HG03354 (cell line): ENCODE data around the gene EI24.
A peak's percentile ranks its signal among the peaks of the same experiment; 100 is the strongest.
"Not testable (repeated sequence)": the region's sequence is repeated elsewhere in the genome, so short reads cannot be mapped to it uniquely, and the experiment has no call there.

Experiments
- ATAC-seq: cut with Tn5 transposase; IDR thresholded peaks from one replicate; pipeline ENCODE4 v1.9.1; 2021; ENCODE audit warnings: mild to moderate bottlenecking; ENCODE audit not compliant: unreplicated experiment, poor library complexity, severe bottlenecking

Gene EI24

DNA sequence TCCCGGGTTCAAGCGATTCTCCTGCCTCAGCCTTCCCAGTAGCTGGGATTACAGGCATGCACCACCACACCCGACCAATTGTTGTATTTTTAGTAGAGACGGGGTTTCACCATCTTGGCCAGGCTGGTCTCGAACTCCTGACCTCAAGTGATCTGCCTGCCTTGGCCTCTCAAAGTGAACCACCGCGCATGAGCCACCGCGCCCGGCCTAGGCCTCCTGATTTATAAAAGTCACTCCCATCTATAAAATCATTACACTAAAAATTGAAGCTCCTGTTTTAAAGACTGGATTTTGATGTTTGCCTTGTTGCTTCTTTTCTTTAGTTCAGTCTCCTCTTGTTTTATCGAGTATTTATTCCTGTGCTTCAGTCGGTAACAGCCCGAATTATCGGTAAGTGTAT is 7.9 kb downstream of the EI24 start:
- ATAC-seq: not testable (repeated sequence)

DNA sequence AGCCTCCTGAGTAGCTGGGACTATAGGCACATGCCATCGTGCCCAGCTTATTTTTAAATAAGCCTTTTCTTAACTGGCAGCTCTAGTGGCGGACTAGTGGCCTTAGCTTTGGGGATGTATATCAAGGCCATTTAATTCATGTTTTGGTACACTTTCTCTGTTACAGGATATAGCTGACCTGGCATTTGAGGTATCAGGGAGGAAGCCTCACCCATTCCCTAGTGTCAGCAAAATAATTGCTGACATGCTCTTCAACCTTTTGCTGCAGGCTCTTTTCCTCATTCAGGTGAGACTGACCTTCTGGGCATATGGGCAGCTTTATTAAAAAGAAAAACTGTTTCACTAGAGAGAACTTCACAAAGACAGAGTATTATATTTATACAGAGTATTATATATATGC is 9.5 kb downstream of the EI24 start:
- no peak for ATAC-seq

DNA sequence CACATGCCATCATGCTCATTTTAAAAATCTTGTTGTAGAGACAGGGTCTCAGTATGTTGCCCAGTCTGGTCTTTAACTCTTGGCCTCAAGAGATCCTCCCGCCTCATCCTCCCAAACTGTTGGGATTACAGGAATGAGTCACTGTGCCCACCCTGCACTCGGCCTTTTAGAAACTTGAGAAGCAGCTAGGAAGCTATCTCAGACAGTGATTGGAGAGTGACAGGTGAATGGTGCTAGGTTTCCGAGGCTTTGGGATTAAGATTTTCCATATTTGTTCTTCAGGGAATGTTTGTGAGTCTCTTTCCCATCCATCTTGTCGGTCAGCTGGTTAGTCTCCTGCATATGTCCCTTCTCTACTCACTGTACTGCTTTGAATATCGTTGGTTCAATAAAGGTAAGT is 10.5 kb downstream of the EI24 start:
- ATAC-seq: no peak

DNA sequence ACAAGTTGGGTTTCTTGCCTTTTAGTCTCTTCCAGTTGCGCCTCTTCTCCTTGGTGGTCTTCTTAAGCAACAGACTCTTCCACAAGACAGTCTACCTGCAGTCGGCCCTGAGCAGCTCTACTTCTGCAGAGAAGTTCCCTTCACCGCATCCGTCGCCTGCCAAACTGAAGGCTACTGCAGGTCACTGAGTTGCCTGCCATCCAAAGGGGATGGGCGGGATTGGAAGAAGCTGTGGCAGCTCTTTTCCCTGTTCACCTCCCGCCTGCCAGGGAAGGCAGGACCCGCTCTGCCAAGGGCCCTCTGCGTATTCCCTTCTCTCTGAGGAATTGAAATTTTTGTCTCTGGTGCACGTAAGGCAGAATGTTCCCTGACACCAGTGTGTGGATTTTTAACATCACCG is 14.2 kb downstream of the EI24 start:
- no peak for ATAC-seq

DNA sequence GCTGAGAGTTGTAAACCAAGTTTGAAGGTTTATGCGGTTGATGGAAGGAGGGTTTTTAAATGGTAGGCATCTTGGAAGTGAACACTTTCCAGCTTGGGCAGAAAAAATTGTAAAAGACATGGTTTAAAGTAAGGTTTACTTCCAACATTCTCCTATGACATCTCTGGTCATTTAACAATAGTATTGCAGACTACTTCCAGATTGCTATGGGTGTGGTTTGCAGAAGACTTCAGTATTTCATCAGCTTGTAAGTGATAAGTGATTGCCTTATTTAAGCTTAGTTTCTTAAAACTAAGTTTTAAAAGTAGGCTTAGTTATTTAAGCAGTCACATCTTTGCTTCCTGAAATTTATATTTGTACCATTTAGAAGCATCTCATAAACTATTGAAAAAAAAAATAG is 16.2 kb downstream of the EI24 start:
- no peak for ATAC-seq

DNA sequence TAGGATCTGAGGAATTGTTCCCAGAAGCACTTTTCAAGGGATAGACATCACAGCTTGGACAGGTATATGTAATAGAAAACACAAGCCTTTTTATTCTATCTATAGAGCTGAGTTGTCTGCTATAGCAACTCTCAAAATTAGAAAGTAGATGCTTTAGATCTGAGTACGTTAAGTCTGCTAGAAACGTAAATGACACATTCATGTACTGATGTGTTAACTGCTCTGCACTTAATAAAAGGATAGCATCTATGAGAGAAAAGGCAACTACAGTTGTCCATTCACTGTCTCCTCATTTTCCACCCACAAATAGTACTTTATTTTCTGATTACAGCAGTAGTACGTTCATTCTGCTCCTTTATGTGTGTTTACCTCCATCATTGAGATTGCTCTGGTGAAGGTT is 17.3 kb downstream of the EI24 start:
- no peak for ATAC-seq

DNA sequence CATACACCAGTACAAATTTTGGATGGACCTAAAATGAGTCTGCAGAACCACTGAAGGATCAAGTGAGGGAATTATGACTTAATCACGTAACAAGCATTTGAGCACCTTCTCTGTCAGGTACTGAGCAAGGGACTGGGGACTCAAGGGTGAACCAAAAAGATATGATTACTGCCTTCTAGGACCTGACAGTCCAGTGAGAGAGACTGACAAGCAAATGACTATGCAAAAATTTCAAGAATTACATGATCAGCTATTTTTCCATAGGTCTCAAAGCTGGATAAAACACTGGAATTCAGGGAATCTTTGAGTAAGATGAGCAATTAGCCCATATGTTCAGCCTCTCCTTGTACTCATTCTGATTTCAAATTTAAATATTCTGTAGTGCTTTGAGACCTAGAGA is 18.2 kb downstream of the EI24 start:
- no peak for ATAC-seq

DNA sequence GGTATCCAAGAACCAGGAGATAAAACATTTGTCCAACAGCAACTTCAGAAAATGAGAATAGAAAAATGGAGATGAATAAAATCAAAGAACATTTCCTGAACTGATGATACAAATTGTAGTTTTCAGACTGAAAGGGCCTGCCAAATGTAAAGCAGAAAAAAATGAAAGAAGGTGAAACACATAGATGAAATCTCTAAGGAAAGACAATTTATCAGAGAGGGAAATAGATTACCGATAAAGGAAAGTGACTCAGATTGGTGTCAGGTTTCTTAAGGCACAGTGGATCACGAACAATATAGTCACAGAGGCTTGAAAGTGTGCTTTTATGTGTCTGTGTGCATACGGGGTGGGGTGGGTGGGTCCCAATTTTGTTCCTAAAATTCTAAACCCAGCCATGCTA is 19.2 kb downstream of the EI24 start:
- ATAC-seq: no peak

DNA sequence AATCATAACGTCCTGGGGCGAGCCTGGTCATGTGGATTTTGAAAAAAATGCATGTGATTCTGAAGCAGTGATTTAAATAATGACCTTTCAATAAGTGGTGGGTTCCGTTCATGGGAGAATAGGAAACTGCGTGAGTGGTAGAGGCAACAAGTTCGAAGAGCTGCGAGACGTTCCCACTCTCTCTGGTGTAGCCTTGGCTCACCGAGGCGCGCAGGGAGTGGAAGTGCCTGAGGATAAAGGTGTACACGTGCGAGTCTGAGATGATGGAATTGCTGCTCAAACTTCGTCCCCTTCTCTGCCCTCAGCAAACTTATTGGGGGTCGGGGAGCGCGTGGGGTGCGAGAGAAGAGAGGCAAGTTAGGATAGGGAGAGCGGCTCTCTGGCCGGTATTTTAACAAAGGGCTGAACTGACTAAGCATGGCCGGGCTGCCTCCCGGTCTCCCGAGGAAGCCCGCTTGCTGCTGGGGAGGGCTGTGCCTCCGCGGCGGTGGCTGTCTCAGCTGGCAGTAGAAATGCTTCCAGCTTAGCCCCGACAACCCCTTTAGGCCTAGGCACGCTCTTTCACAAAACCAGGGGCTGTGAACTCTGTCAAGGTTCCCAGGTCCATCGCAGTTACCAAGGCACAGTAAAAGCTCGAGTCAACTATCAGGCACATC is 22.5 kb downstream of the EI24 start:
- ATAC-seq: peak; percentile 29

DNA sequence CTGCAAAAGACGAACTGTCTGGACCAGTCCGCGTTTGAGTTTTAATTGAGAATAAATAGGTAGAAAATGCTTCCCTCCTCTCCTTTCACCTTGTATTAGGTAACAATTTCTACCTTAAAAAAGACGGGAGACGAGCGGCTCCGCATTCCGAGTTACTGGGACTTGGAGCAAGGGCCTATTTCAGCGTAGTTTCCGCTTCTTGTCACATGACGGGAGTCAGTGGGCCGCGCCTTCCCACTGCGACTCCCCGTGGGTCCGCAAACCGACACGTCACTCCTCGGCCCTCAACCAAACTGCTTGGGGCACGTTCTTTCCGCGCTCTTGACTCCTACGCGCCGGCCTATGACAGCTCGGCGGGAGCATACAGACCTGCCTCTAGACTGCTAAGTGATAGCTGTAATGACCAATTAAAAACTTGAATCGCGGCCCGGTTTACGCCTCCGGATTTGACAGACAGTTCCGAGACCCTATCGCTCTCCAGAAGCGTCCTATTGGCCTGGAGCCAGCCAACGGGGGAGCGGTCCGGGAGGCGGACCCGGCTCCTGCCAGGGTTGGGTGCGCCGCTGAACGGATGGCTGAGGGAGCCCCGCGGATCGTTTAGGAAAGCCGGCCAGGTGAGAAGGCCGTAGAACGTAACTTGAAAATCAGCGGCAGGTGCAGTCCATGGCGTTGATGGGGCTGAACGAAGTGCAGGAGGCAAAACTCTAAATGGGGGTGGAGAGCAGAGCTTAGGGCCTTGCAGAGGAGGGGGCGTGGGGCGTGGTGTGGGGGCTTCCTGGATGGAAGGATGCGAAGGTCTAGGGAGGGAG is 23.2 kb downstream of the EI24 start, which contains the start of gene STT3A:
Gene STT3A (plus strand): TSS at position 548 of the 809 bp plus-strand sequence. CDS start 3,064 bp downstream, outside the sequence.
- peak; percentile 98 for ATAC-seq

DNA sequence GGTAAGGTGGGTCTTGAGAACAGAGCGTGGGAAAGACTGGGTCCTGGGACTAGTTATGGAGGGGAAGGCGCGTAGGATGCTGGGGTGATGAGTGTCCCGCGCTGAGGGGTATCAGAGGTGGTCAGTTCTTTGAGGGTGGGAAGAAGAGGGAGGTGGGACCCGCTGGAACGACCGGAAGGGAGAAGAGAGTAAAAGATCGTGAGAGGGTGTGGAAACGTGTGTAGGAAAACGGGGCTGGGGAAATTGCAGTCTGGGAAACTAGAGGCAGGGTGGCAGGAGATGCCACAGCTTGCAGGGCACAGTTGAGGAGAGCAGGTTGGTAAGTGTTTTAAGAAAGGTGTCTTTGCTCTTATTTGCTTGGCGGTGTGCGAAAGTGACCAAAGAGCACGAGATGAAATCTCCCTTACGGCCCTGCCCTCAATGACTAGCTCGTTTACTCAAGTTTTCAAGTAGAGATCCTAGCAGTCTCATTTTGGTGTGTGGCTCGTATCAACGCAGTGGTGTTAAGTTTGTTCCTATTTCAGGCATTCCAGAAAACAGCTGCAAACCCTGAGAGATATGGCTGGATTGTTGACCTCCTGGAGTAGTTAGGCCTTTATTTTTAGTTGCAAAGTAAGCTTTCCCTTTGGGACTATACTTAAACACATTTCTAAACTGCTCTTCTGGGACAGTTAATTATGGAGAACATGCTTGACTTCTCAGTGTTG is 24.0 kb downstream of the EI24 start:
- ATAC-seq: no peak

DNA sequence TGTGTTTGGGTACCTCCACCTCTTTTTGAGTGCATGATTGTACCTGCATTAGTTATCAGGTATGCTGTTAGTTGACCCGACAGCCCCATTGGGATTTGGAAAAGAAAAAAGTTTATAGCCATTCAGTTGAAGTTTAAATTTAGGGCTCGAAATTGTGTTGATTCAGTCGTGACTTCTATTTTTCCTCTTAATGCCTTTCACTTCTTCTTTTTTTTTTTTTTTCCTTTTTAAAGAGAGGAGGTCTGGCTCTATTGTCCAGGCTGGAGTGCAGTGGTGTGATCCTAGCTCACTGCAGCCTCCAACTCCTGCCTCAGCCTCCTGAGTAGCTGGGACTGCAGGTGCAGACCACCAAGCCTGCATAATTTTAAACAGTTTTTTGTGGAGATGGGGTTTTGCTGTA is 25.7 kb downstream of the EI24 start:
- ATAC-seq: no peak

DNA sequence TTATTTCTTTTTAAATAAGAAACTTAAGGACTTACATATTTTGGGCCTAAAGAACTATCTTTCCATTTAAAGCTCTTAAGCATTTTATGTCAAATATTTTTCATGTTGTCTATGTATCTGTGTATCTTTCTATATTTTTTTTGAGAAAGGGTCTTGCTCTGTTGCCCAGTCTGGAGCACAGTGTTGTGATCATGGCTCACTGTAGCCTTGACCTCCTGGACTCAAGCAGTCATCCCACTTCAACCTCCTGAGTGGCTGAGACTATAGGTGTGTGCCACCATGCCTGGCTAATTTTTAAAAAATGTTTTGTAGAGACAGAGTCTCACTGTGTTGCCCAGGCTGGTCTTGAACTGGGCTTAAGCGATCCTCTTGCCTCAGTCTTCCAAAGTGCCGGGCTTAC is 31.4 kb downstream of the EI24 start:
- ATAC-seq: no peak

DNA sequence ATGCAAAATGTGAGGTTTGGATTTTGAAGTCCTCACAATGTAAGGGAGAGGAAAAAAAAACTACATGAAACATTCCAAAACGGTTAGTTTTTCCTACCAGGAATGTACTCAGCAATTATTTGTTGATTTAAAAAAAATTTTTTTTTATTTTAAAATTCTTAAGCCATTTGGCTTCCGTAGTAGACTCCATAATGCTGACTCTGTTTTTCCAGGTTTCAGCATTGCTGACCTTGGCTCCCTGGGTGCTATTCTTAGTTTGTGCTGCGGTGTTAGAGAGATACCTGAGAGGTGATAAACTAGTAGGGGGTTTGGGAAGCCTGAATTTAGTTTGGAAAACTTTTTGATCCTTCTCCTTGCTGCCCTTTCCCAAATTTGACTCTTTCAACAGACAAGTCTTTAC is 33.9 kb downstream of the EI24 start:
- ATAC-seq: no peak

DNA sequence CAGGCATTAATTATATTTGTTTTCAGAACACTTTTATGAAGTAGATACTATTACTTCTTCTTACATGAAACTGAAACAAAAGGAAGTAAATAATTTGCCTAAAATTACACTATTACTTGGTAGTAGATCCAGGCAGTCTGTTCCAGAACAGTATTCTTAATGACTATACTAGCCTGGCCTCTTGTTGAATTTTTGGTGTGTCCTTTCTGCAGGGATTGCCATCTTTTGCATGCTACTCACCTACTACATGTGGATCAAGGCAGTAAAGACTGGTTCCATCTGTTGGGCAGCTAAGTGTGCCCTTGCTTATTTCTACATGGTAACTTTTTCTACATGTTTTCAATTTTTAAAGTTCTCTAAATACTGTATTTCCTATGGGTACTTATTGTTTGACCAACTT is 36.1 kb downstream of the EI24 start:
- ATAC-seq: no peak

DNA sequence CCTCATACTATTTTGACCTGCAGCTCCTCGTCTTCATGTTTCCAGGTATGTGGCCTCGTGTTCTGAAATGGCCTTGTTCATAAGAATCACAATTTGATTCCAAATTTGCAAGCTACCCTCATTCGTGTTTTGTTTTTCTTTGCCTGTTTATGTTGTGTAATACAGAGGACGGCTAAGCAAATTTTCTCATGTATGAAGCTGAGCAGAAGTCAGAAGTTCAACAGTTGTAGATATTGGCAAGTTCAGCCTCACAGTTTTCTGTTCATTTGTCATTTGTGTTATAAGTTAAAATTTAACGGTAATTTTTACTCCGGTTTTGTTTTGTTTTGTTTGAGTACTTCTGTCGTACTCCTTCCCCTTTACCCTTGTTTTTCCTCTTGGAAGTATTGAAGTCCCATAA is 40.3 kb downstream of the EI24 start:
- no peak for ATAC-seq

DNA sequence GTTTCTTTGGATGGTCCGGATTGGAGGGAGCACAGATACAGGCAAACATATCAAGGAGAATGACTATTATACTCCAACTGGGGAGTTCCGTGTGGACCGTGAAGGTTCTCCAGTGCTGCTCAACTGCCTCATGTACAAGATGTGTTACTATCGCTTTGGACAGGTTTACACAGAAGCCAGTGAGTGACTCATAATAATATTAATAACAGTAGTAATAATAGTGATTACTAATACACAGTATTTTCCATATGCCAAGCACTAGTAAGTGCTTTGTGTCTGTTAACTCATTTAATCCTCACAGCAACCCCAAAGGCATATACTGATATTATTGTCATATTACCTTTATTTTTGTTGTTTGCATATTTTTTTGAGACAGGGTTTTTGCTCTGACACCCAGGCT is 49.1 kb downstream of the EI24 start:
- no peak for ATAC-seq

DNA sequence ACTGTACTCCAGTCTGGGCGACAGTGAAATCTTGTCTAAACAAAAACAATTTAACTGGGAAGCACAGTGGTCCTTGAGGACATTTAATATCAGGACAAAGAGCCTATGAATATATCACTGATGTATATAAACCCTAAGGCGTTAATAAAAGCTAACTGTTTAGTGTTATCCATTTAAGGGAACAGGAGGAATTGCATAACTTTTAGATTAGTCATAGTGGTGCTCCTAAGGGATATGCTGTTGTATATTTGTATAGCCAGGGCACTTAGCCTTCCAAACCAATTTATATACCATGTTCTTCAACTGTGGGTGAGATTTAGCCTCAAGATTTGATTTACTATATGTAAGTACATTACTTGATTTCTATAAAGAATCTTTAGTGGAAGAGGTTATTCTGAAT is 52.7 kb downstream of the EI24 start:
- no peak for ATAC-seq

DNA sequence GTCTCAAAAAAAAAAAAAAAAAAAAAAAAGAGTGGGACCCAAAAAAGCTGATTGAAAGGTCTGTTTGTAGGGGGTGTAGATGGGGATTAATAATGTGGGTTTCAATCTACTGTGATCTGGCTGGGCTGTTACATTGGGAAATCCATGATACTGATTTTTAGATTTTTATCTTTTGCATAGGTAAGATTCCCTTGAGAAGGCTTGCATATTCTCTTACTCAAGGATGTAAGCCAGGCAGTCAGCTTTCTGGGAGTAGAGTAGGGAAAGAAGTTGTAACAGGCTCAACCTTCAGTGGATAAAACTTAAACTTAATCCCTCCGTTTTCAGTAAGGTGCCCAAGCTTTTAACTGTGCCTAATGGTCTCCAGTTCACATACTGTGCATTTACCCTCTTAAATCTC is 53.8 kb downstream of the EI24 start:
- ATAC-seq: no peak

DNA sequence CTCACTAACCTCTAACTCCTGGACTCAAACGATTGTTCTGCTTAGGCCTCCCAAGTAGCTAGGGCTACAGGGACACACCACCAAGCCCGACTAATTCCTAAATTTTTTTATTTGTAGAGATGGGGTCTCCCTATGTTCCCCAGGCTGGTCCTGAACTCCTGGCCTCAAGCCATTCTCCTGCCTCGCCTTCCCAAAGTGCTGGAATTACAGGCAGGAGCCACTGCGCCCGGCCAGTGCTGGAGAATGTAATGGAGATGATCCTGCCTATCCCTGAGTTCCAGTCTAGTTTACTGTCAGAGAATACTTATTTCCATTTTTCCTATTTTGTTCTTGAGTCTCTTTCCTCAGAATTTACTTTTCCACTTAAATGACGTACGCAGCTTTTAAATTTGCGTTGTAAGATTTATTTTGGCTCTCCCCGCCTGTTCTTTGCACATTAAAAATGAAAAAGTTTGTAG is 55.5 kb downstream of the EI24 start, which contains the start of gene CHEK1:
Gene CHEK1 (plus strand): TSS at position 408 of the 458 bp plus-strand sequence. CDS start 1,606 bp downstream, outside the sequence.
- ATAC-seq: no peak

DNA sequence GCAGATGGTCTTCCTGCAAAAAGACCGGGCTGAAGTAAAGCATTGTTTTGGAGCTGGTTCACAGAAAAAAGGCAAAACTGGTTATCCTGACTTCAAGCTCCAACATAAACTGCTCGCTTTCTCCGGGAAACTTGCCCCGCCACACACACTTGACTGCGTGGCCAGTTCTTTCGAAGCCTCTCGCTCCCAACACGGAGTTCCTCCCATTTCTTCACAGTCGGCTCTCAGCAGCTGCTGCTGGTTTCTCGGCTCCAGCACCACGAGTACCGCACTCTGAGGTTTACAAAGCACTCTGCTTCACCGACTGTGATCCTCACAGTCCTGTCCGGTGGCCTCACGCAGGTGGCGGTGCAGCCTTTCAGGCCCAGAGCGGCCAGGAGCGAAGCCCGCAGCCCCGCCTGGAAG is 56.0 kb downstream of the EI24 start:
- no peak for ATAC-seq
